Stimulated activated memory B cell treated with anti-CD40 and anti-IgM and Interleukin-4, amounts not matched to agents 10 μg/mL and 1 μg/mL and 100 μg/mL, for 72 hours (primary cell): ENCODE measurements around the gene HDAC4.
"Not testable (repeated sequence)": the region's sequence is repeated elsewhere in the genome, so short reads cannot be mapped to it uniquely, and the experiment has no call there.

Experiments used
- ATAC-seq: fragments of 150-1000 bp; cut with Tn5 transposase; 2 replicates; pipeline ENCODE4 v1.10.0; 2021
- H3K27ac Mint-ChIP-seq: one replicate; pipeline ENCODE4 v1.8.0; 2022; ENCODE audit warnings: mild to moderate bottlenecking, mixed read lengths
- H3K27me3 Mint-ChIP-seq: one replicate; pipeline ENCODE4 v1.8.0; 2022; ENCODE audit warnings: mixed read lengths
- H3K36me3 Mint-ChIP-seq: one replicate; pipeline ENCODE4 v1.8.0; 2022; ENCODE audit warnings: mixed read lengths
- H3K4me1 Mint-ChIP-seq: one replicate; pipeline ENCODE4 v1.8.0; 2022; ENCODE audit warnings: mixed read lengths
- H3K4me3 Mint-ChIP-seq: one replicate; pipeline ENCODE4 v1.8.0; 2022; ENCODE audit warnings: mild to moderate bottlenecking, moderate library complexity, mixed read lengths
- H3K9me3 Mint-ChIP-seq: one replicate; pipeline ENCODE4 v1.8.0; 2022; ENCODE audit warnings: mixed read lengths

HDAC4 gene

GRCh38 chr2:239400596-239401066, at the start of gene HDAC4:
Gene HDAC4 (minus strand): TSS chr2:239401020. CDS start chr2:239352699, 48,321 bp downstream.
- no peaks in the 10 kb centered on the region for H3K36me3 Mint-ChIP-seq
- peaks cover 2% of the 10 kb centered on the region for H3K27me3 Mint-ChIP-seq
- peak within 1 kb of the TSS; percentile 91 for H3K4me3 Mint-ChIP-seq
- ATAC-seq = no peak
- H3K4me1 Mint-ChIP-seq = peaks cover 36% of the 10 kb centered on the region
- H3K9me3 Mint-ChIP-seq = no peaks in the 10 kb centered on the region
- H3K27ac Mint-ChIP-seq = peak within 1 kb of the TSS; percentile 99

- Mint-ChIP-seq H3K9me3 (peaks cover 23% of the 10 kb centered on the region), H3K27me3 (peaks cover 51% of the 10 kb centered on the region)
- H3K4me1 Mint-ChIP-seq, H3K4me3 Mint-ChIP-seq, ATAC-seq, H3K27ac Mint-ChIP-seq, H3K36me3 Mint-ChIP-seq: not testable (repeated sequence)
Measured at GRCh38 chr2:239449468-239449867, 48.6 kb upstream of the HDAC4 start.

GRCh38 chr2:239445771-239446524, 45.1 kb upstream of the HDAC4 start:
- Mint-ChIP-seq H3K9me3 (peaks cover 2% of the 10 kb centered on the region), H3K4me1 (peaks cover 9% of the 10 kb centered on the region)

GRCh38 chr2:239444626-239445577, 44.1 kb upstream of the HDAC4 start:
- ATAC-seq = no peak
- H3K36me3 Mint-ChIP-seq = no peaks in the 10 kb centered on the region
- no peaks in the 10 kb centered on the region for H3K9me3 Mint-ChIP-seq
- no peak overlapping the region for H3K27ac Mint-ChIP-seq
- H3K4me3 Mint-ChIP-seq = no peak overlapping the region
- peaks cover 69% of the 10 kb centered on the region for H3K27me3 Mint-ChIP-seq
- H3K4me1 Mint-ChIP-seq = peaks cover 9% of the 10 kb centered on the region

More at GRCh38 chr2:239445771-239446524, 45.1 kb upstream of the HDAC4 start:
- H3K4me3 Mint-ChIP-seq = no peak overlapping the region
- no peak overlapping the region for H3K27ac Mint-ChIP-seq
- peaks cover 64% of the 10 kb centered on the region for H3K27me3 Mint-ChIP-seq
- ATAC-seq = no peak
- H3K36me3 Mint-ChIP-seq = no peaks in the 10 kb centered on the region

- Mint-ChIP-seq H3K4me1 (peaks cover 9% of the 10 kb centered on the region), H3K27ac (no peak overlapping the region), H3K9me3 (no peaks in the 10 kb centered on the region), H3K4me3 (no peak overlapping the region), H3K36me3 (no peaks in the 10 kb centered on the region), H3K27me3 (peaks cover 79% of the 10 kb centered on the region)
- ATAC-seq = peak; percentile 27
Measured at GRCh38 chr2:239443666-239444567, 43.1 kb upstream of the HDAC4 start.

GRCh38 chr2:239443102-239443620, 42.3 kb upstream of the HDAC4 start:
- H3K27me3 Mint-ChIP-seq = peaks cover 80% of the 10 kb centered on the region
- no peak overlapping the region for H3K4me3 Mint-ChIP-seq
- H3K9me3 Mint-ChIP-seq = no peaks in the 10 kb centered on the region
- ATAC-seq = no peak
- H3K36me3 Mint-ChIP-seq = no peaks in the 10 kb centered on the region
- H3K4me1 Mint-ChIP-seq = peaks cover 9% of the 10 kb centered on the region
- H3K27ac Mint-ChIP-seq = no peak overlapping the region

GRCh38 chr2:239442192-239442591, 41.4 kb upstream of the HDAC4 start:
- H3K36me3 Mint-ChIP-seq = no peaks in the 10 kb centered on the region
- no peak for ATAC-seq
- peaks cover 75% of the 10 kb centered on the region for H3K27me3 Mint-ChIP-seq
- H3K9me3 Mint-ChIP-seq = no peaks in the 10 kb centered on the region
- H3K4me3 Mint-ChIP-seq = no peak overlapping the region
- H3K4me1 Mint-ChIP-seq = peaks cover 9% of the 10 kb centered on the region
- H3K27ac Mint-ChIP-seq = no peak overlapping the region

- peaks cover 73% of the 10 kb centered on the region for H3K27me3 Mint-ChIP-seq
Measured at GRCh38 chr2:239441261-239442078, 40.6 kb upstream of the HDAC4 start.

GRCh38 chr2:239440511-239440959, 39.7 kb upstream of the HDAC4 start:
- Mint-ChIP-seq H3K27ac (no peak overlapping the region), H3K27me3 (peaks cover 74% of the 10 kb centered on the region), H3K36me3 (no peaks in the 10 kb centered on the region), H3K4me1 (peaks cover 9% of the 10 kb centered on the region), H3K4me3 (no peak overlapping the region), H3K9me3 (peaks cover 2% of the 10 kb centered on the region)
- no peak for ATAC-seq

More at GRCh38 chr2:239441261-239442078, 40.6 kb upstream of the HDAC4 start:
- Mint-ChIP-seq H3K4me1 (peaks cover 9% of the 10 kb centered on the region), H3K4me3 (no peak overlapping the region), H3K36me3 (no peaks in the 10 kb centered on the region), H3K27ac (no peak overlapping the region), H3K9me3 (peaks cover 2% of the 10 kb centered on the region)
- no peak for ATAC-seq

GRCh38 chr2:239439754-239440315, 39.0 kb upstream of the HDAC4 start:
- H3K4me3 Mint-ChIP-seq = no peak overlapping the region
- peaks cover 2% of the 10 kb centered on the region for H3K9me3 Mint-ChIP-seq
- no peak for ATAC-seq
- H3K27ac Mint-ChIP-seq = no peak overlapping the region
- no peaks in the 10 kb centered on the region for H3K36me3 Mint-ChIP-seq
- H3K27me3 Mint-ChIP-seq = peaks cover 74% of the 10 kb centered on the region
- H3K4me1 Mint-ChIP-seq = peaks cover 9% of the 10 kb centered on the region

- no peak overlapping the region for H3K4me3 Mint-ChIP-seq
- peaks cover 9% of the 10 kb centered on the region for H3K4me1 Mint-ChIP-seq
- H3K27ac Mint-ChIP-seq = no peak overlapping the region
- H3K36me3 Mint-ChIP-seq = no peaks in the 10 kb centered on the region
- no peak for ATAC-seq
- H3K9me3 Mint-ChIP-seq = peaks cover 2% of the 10 kb centered on the region
- H3K27me3 Mint-ChIP-seq = peaks cover 68% of the 10 kb centered on the region
Measured at GRCh38 chr2:239438995-239439753, 38.4 kb upstream of the HDAC4 start.

- Mint-ChIP-seq H3K27me3 (peaks cover 62% of the 10 kb centered on the region), H3K4me3 (no peak overlapping the region), H3K4me1 (peaks cover 9% of the 10 kb centered on the region), H3K9me3 (peaks cover 8% of the 10 kb centered on the region), H3K27ac (no peak overlapping the region), H3K36me3 (no peaks in the 10 kb centered on the region)
- no peak for ATAC-seq
Measured at GRCh38 chr2:239438368-239438767, 37.5 kb upstream of the HDAC4 start.
